Smooth muscle cell (in vitro differentiated cells): ENCODE data around the gene ZIM2. TPM values are rescaled to one million over a fixed set of nuclear protein-coding genes. Genes with fewer than 3 reads are reported as not detected.

Source experiments
- DNase-seq: peaks from one replicate; lab custom pipeline; 2025; ENCODE audit not compliant: unreplicated experiment; lab: John Stamatoyannopoulos, UW
- H2AFZ ChIP-seq: fragments of 200-600 bp; sonication (generic); 2 replicates; pipeline ENCODE4 v1.6.0; 2016; ENCODE audit warnings: antibody characterized with exemption, low read depth, mild to moderate bottlenecking
- H3F3A ChIP-seq: fragments of 200-600 bp; sonication (generic); 2 replicates; pipeline ENCODE4 v1.6.0; 2017; ENCODE audit warnings: antibody characterized with exemption, low read depth
- H3K27ac ChIP-seq: fragments of 200-600 bp; sonication (generic); 2 replicates; pipeline ENCODE4 v1.5.1; 2016; ENCODE audit warnings: low read depth, mild to moderate bottlenecking
- H3K27me3 ChIP-seq: fragments of 200-600 bp; sonication (generic); 2 replicates; pipeline ENCODE4 v1.6.1; 2016; ENCODE audit warnings: low read depth, mild to moderate bottlenecking
- H3K36me3 ChIP-seq: fragments of 200-600 bp; sonication (generic); 2 replicates; pipeline ENCODE4 v1.5.1; 2016; ENCODE audit warnings: low read depth
- H3K4me1 ChIP-seq: fragments of 200-600 bp; sonication (generic); 2 replicates; pipeline ENCODE4 v1.5.1; 2016; ENCODE audit warnings: low read depth
- H3K4me2 ChIP-seq: fragments of 200-600 bp; sonication (generic); 2 replicates; pipeline ENCODE4 v1.6.0; 2016; ENCODE audit warnings: mild to moderate bottlenecking
- H3K4me3 ChIP-seq: fragments of 200-600 bp; sonication (generic); 2 replicates; pipeline ENCODE4 v1.5.1; 2016; ENCODE audit warnings: mild to moderate bottlenecking
- H3K79me2 ChIP-seq: fragments of 200-600 bp; sonication (generic); 2 replicates; pipeline ENCODE4 v1.6.0; 2016; ENCODE audit warnings: low read depth, mild to moderate bottlenecking
- H3K9ac ChIP-seq: fragments of 200-600 bp; sonication (generic); 2 replicates; pipeline ENCODE4 v1.6.0; 2016; ENCODE audit warnings: low read depth
- H3K9me3 ChIP-seq: fragments of 200-600 bp; sonication (generic); replicated peaks from 2 replicates; pipeline ENCODE4 v1.5.1; 2016; ENCODE audit warnings: low read depth
- H4K20me1 ChIP-seq: fragments of 200-600 bp; sonication (generic); 2 replicates; pipeline ENCODE4 v1.6.0; 2016; ENCODE audit warnings: low read depth
- CTCF ChIP-seq: fragments of 200-600 bp; sonication (generic); IDR thresholded peaks from 2 replicates; pipeline ENCODE4 v1.5.1; 2017; ENCODE audit warnings: borderline replicate concordance, mild to moderate bottlenecking, antibody characterized with exemption; ENCODE audit not compliant: insufficient read depth, poor library complexity, severe bottlenecking
- WGBS: methylation state at CpG from one replicate; pipeline ENCODE4 v1.1.7; 2016; ENCODE audit warnings: low lambda C conversion rate; 5-methylcytosine and 5-hydroxymethylcytosine counted together
- polyA plus RNA-seq: library from polyadenylated mRNA; unstranded; fragments of >200 nt; fragmentation: Nextera tagmentation; extraction: Ambion mirVana; gene quantifications from 2 replicates; pipeline ENCODE4 v1.2.1, GENCODE V29; 2016
- small RNA-seq: library from RNA; depleted of rRNA; stranded (forward); fragments of <200 nt; gene quantifications from one replicate; pipeline ENCODE3, GENCODE V24; 2014
- total RNA-seq: library from RNA; depleted of rRNA; stranded (reverse); fragments of >200 nt; gene quantifications from 2 replicates; pipeline ENCODE4 v1.2.3, GENCODE V29; 2014

The ZIM2 gene
- total and polyA plus RNA-seq, 2 experiments from 2014 or later: not detected

GRCh38 chr19:56727677-56728076 is 112.8 kb downstream of the ZIM2 start:
- no peaks in the 10 kb centered on the region for H3K4me1 ChIP-seq
- DNase-seq: no peak
- WGBS: 79% methylated on average over 4 of the region's 4 CpGs
- no peaks in the 10 kb centered on the region for H3K36me3 ChIP-seq
- peaks cover 17% of the 10 kb centered on the region for H3K9me3 ChIP-seq
- no peaks in the 10 kb centered on the region for H3K79me2 ChIP-seq
- no peak overlapping the region for H3K9ac ChIP-seq
- H3F3A ChIP-seq: no peaks in the 10 kb centered on the region
- no peak overlapping the region for H2AFZ ChIP-seq
- H3K27ac ChIP-seq: no peak overlapping the region
- no peak overlapping the region for H3K4me2 ChIP-seq
- no peaks in the 10 kb centered on the region for H4K20me1 ChIP-seq
- no peak for TF ChIP-seq CTCF
- H3K27me3 ChIP-seq: no peaks in the 10 kb centered on the region
- H3K4me3 ChIP-seq: no peak overlapping the region

GRCh38 chr19:56725829-56726424 is 114.6 kb downstream of the ZIM2 start:
- no peak overlapping the region for H3K27ac ChIP-seq
- no peaks in the 10 kb centered on the region for H3K79me2 ChIP-seq
- WGBS: 84% methylated on average over 9 of the region's 9 CpGs
- TF ChIP-seq CTCF: peak; percentile 4
- H4K20me1 ChIP-seq: no peaks in the 10 kb centered on the region
- H3K4me1 ChIP-seq: no peaks in the 10 kb centered on the region
- H3K9ac ChIP-seq: no peak overlapping the region
- no peaks in the 10 kb centered on the region for H3F3A ChIP-seq
- H2AFZ ChIP-seq: no peak overlapping the region
- no peaks in the 10 kb centered on the region for H3K27me3 ChIP-seq
- no peak overlapping the region for H3K4me2 ChIP-seq
- H3K9me3 ChIP-seq: peaks cover 18% of the 10 kb centered on the region
- no peak overlapping the region for H3K4me3 ChIP-seq
- H3K36me3 ChIP-seq: no peaks in the 10 kb centered on the region
- no peak for DNase-seq

Small RNA genes within 50 kb of the gene (small RNA-seq; reads per million reads assigned to genes)
- not detected for gene AC006115.2

Other genes with a start within 250 kb of the ZIM2 start
- 5.9 and 10.1 TPM in 2 replicates for gene ZNF71, start 245.4 kb downstream of the ZIM2 start, total RNA-seq
- 11.2 and 11.6 TPM in 2 replicates for gene ZNF71, start 245.4 kb downstream of the ZIM2 start, polyA plus RNA-seq
- 0.63 and 1.7 TPM in 2 replicates for gene SMIM17, start 197.6 kb downstream of the ZIM2 start, total RNA-seq
- 0.56 and 0.94 TPM in 2 replicates for gene SMIM17, start 197.6 kb downstream of the ZIM2 start, polyA plus RNA-seq
- gene ZNF835, start 169.0 kb downstream of the ZIM2 start, total RNA-seq: not detected in 2 replicates
- not detected in 2 replicates for gene ZNF835, start 169.0 kb downstream of the ZIM2 start, polyA plus RNA-seq
- 0.54 TPM in 1 of 2 replicates, not detected in the other for gene PEG3, start within 50 bp of the ZIM2 start, total RNA-seq
- not detected in 2 replicates for gene PEG3, start within 50 bp of the ZIM2 start, polyA plus RNA-seq